Endometrial microvascular endothelial cells (primary cell): ENCODE measurements around the gene EFNA2. TPM values are rescaled to one million over a fixed set of nuclear protein-coding genes. Genes with fewer than 3 reads are reported as not detected.
"Not testable (repeated sequence)": the region's sequence is repeated elsewhere in the genome, so short reads cannot be mapped to it uniquely, and the experiment has no call there.

Experiments
- in situ Hi-C: cut with HindIII; loops from 2 replicates; pipeline ENCODE4 v1.10.0; 2017; ENCODE audit warnings: low sequenced_read_pairs, low pct_unique_long_range_greater_than_20kb; ENCODE audit errors: inconsistent ontology term
- total RNA-seq: library from RNA; depleted of rRNA; stranded (reverse); fragments of >200 nt; gene quantifications from one replicate; pipeline ENCODE4 v1.2.3, GENCODE V29; 2015; ENCODE audit errors: inconsistent ontology term

EFNA2 gene
- total RNA-seq, result not detected

GRCh38 chr19:1285737-1286360 lies at the start of gene EFNA2:
EFNA2 (plus strand) TSS chr19:1285873; CDS start chr19:1286169, 296 bp downstream.
- in situ Hi-C loops, result no loop called here

- in situ Hi-C loops, result no loop called here
Measured at GRCh38 chr19:1236576-1236975, 49.1 kb upstream of the EFNA2 start.

- in situ Hi-C loops, result no loop called here
Measured at GRCh38 chr19:1237027-1237659, 48.5 kb upstream of the EFNA2 start.

GRCh38 chr19:1237754-1238368 lies 47.8 kb upstream of the EFNA2 start, which contains the start of gene CBARP:
CBARP (minus strand) TSS chr19:1238005; CDS start chr19:1236100, 1,905 bp downstream.
- in situ Hi-C loops, result no loop called here

- in situ Hi-C loops, result no loop called here
Measured at GRCh38 chr19:1238369-1239303, 47.0 kb upstream of the EFNA2 start.

GRCh38 chr19:1239420-1239795 lies 46.3 kb upstream of the EFNA2 start:
- in situ Hi-C loops, result no loop called here

GRCh38 chr19:1239796-1240737 lies 45.6 kb upstream of the EFNA2 start:
- in situ Hi-C loops, result no loop called here

- in situ Hi-C loops, result no loop called here
Measured at GRCh38 chr19:1240925-1241324, 44.7 kb upstream of the EFNA2 start.

GRCh38 chr19:1241417-1242095 lies 44.1 kb upstream of the EFNA2 start, which contains the start of gene ATP5F1D:
ATP5F1D (plus strand) TSS chr19:1241751; CDS start chr19:1241851, 100 bp downstream.
- in situ Hi-C loops, result no loop called here

GRCh38 chr19:1243768-1244692 lies 41.6 kb upstream of the EFNA2 start:
- in situ Hi-C loops, result no loop called here

GRCh38 chr19:1244693-1245451 lies 40.8 kb upstream of the EFNA2 start:
- in situ Hi-C loops, result no loop called here

GRCh38 chr19:1245494-1246264 lies 40.0 kb upstream of the EFNA2 start:
- in situ Hi-C loops, result no loop called here

GRCh38 chr19:1246265-1247087 lies 39.2 kb upstream of the EFNA2 start:
- in situ Hi-C loops, result not testable (repeated sequence)

GRCh38 chr19:1247748-1248138 lies 37.9 kb upstream of the EFNA2 start:
- in situ Hi-C loops, result no loop called here
